ENCODE measurements around the gene UTY.
A peak's percentile ranks its signal among the peaks of the same experiment; 100 is the strongest.

UTY gene

DNA sequence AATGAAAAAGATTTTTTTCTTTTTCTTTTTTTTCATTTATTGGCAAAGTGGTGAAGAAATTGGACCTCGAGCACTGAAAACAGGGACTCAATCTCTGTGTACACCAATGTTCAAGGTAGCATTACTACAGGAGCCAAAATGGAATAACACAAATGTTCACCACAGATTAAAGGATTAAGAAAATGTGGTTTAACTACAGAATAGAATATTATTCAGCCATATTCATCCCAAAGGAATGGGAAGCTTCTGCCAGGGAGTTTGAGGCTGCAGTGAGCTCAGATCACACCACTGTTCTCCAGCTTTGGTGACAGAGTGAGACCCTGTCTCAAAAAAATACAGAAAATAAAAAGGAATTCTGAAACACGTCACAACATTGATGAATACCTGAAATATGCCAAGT is 81.0 kb downstream of the UTY start:
- DNase-seq = peak; percentile 42

DNA sequence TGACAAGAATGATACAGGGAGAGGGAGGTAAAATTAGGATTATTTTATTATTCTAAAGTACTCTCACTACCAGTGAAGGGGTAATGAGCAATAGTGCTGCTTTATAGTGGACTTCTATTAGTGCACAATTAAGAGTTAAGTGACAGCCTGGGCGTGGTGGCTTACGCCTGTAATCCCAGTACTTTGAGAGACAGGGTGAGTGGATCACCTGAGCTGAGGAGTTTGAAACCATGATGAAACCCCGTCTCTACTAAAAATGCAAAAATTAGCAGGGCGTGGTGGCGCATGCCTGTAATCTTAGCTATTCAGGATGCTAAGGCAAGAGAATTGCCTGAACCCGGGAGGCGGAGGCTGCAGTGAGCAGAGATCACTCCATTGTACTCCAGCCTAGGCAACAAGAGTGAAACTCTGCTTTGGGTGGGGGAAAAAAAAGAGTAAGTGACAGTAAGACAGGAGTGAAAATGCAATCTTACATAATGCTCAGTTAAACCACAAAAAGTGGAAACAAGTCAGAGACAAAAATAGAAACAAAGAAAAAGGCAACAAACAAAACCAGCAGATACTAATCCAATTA is 98.6 kb downstream of the UTY start:
- DNase-seq = no peak

DNA sequence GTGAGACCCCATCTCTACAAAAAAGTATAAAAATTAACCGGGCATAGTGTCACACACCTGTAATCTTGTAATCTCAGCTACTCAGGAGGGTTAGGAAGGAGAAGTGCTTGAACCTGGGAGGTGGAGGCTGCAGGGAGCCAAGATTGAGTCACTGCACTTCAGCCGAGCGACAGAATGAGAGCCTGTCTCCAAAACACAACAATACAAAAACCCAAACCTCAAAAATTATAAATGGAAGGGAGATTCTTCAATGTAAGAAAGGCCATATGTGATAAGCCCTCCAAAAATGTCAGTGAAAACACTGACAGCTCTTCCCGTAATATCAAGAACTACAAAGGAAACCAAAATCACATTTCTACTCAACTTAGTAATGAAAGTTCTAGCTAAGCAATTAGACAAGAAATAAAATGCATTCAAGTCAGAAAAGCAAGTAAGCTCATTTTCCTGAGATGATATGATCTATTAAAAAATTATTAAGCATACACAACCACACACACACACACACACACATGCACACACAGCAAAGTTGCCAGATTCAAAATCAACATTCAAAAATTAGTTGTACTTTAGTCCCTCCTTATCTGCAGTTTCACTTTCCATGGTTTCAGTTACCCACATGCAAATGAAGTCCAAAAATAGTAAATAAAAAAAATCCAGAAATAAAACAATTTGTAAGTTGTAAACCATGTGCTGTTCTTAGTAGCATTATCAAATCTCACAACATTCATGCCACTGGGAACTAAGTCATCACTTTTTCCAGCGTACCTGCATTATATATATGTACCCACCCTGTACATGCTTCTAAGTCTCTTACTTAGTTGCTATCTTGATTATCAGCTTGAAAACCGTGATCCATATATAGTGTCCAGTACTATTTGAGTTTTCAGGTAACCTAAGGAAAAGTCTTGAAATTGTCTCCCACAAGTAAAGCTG is 108.7 kb downstream of the UTY start:
- DNase-seq = no peak

DNA sequence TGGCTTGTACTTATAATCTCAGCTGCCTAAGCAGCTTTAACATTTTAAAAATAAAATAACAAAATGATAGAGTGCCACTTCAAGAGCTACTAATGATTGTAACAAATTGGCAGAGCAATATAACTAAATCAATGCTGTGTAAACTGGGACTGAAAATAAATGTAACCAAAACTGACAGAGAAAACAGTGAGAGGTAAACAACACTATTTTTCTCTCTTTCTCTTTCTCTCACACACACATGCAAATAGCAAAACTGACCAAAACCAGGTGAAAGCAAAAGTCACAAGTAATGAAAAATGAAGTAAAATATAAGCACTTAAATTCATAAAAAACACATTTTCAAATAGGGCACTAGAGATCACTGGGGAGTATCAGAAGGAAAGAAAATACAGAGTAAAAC is 109.6 kb downstream of the UTY start:
- DNase-seq = no peak

DNA sequence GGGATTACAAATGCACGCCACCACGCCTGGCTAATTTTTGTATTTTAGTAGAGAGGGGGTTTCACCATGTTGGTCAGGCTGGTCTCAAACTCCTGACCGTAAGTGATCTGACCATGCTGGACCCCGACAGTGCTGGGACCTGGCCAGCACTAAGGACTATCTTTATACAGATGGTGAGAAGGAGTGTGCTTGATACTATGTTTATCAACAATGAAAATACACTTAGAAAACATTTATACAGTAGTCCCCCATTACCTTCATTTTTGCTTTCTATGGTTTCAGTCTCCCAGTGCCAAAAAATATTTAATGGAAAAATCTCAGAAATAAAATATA is 111.4 kb downstream of the UTY start:
- DNase-seq = no peak

DNA sequence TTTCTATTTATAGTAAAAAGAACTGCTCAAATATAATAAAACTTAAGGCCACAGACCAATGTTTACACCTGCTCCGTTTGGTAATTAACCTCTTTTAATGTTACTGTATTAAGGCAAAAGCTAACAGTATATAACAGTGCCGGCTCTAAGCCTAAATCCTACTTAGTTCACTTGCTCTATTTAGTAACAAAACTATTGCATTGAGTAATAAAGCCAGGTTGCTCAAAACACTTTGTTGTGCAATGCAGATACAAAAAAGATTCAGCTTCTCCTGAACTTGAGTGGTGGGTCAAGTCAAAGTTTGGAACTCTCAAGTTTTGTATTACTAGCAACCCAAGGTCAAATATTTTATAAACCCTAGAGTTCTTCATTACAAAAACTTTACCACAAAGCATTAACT is 116.2 kb downstream of the UTY start:
- peak; percentile 24 for DNase-seq

DNA sequence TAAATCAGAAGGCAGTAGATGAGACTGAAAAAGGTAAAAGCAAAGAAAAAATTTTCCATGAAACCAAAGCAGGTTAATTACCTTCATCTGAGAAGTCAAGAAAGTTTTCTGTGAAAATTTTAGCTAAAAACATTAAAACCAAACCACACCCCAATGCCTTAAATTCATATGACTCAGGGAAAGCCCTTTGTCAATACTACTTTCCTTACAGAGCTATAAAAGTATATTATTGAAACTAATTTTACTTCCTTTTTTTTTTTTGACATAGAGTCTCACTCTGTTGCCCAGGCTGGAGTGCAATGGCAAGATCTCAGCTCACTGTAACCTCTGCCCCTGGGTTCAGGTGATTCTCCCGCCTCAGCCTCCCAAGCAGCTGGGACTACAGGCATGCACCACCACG is 117.2 kb downstream of the UTY start:
- no peak for DNase-seq

DNA sequence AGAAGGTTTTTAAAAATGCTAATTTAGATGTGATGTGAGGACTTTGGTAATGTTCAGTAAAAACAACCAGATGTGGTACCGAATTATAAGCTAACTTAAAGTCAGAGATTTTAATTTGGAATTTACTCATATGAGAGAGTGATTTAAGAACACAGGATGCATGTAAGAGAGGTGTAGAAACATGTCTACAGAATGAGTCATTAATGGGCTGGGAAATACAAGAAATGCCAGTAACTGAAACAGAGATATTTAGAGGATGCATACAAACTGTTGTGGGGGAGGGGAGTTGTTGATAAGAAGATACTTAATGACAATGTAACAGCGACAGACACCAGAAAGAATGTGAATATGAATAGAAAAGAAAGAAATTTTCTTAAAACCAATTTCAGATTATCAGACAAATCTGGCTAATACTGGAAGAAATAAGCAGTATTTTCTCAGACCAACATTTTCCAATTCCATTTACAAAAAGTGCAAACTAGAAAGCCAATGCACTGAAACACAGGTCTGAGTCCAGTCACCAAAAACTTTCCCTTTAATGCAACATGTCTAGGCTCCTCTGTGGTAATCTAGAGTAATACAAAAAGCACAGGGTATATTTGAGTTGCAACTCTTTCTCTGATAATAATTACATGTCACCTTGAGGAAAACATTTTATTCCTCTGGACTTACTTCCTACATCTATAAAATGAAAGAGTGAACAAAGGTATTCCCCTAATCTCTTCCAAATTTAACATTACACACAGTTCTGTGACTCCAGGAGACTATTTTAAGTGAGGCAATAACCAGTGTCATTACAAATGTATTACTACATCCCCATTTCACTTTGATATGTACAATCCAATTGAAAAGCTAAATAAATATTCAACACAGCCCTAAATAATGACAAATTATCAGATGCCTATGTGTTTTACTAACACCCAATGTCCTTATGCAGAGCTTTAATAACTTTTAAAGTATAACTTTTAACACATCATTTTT is 117.9 kb downstream of the UTY start:
- DNase-seq = peak; percentile 53

DNA sequence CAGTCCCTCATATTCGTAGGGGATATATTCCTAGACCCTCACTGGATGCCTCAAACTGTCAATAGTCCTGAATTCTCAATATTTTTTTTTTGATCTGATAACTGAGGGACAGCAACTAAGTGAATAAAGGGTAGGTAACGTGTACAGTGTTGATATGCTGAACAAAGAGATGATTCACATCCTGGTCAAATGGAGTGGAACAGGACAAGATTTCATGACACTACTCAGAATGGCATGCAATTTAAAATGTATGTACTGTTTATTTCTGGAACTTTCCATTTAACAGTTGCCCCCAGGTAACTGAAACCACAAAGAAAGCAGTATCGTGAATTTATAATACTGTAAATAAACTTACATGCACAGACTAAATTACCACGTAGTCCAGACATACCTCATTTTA is 128.4 kb downstream of the UTY start:
- peak; percentile 11 for DNase-seq

DNA sequence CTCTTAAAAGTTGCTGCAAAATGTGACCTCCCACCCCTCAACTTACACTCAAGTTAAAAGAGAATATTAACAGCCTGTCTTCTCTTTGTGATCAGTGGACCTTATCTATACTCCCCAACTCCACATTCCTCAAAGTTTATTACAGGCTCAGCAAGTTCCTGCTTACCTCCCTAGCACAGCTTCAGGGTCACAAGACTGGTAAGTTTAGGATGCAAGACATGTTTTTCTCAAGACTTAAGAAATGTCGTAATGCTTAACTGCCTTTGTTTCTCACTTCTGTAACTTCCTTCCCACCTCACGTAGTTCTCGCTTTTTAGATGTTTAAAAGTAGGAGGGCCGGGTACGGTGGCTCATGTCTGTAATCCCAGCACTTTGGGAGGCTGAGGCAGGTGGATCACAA is 132.7 kb downstream of the UTY start:
- no peak for DNase-seq

DNA sequence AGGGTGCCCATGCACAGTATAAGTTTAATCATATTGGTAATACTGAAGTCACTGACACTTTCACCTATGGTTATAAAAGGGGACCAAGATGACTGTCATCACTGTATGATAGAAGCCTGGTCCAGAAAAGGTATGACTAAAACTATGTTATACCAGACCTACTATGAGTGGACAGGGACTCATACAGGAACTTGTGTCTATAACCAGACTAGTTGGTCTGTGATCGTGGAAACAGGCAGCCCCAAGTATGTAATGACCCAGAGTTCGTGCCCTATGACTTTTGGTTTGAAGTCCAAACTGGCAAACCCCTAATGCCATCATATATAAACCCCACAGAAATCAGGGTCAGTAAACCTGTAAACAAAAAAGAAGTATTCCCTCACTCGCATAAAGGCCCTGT is 134.3 kb downstream of the UTY start:
- DNase-seq = no peak

DNA sequence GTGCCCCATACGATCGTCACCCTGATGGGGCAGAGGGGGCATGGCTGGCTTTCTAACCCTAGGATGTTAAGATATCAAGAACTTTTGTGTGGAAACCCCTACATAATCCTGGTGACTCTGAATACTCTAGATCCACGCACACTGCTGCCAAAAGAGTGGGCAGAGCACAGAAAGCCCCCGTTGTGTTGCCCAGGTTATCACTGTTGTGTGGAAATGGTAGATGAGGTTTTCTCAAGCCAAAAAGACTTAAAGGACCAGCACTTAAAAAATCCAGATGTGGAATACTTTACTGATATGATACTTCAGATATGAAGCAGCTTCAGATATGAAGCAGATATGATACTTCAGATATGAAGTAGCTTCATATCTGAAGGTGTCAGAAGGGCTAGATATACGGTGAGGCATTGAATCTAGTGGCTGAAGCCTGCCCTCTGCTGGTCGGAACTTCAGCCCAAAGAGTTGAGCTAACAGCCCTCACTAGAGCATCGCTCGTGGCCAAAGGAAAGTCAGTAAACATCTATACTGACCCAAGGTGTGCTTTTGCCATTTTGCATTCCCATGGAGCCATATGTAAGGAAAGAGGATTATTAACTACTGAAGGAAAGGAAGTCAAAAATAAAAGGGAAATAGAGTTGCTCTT is 136.4 kb downstream of the UTY start:
- DNase-seq = no peak

DNA sequence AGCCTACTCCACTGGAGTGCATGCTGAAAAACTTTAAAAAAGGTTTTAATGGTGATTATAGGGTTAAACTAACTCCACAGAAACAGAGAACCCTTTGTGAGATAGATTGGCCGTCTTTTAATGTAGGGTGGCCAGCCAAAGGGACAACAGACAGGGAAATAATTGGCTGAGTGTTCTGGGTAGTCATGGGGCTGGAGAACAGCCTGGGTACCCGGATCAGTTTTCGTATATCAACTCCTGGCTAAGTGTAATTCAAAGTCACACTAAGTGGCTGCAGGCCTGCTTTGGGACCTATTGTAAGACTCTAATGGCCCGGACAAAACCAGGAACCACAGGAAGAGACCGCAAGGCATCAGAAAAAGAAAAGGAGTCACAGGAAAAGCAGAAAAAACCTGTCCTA is 139.9 kb downstream of the UTY start:
- DNase-seq = no peak

DNA sequence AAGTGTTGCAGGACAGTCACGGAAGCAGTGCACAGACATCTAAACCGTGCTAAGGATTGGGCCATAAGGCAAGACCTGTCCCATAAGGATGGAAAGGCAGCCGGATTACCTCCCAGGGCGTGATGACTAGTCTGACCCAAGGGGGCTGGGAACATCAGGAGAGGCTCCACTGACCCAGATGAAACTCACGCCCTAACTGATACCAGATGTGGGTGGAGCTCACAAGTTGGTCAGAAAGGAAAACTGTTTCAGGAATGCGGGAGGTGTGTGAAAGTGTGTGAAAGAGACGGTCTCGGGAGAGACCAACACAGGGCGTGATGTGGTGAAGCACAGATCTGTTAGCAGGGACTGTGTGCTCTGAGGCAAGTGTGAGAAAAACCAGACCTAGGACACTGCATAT is 140.5 kb downstream of the UTY start:
- no peak for DNase-seq

DNA sequence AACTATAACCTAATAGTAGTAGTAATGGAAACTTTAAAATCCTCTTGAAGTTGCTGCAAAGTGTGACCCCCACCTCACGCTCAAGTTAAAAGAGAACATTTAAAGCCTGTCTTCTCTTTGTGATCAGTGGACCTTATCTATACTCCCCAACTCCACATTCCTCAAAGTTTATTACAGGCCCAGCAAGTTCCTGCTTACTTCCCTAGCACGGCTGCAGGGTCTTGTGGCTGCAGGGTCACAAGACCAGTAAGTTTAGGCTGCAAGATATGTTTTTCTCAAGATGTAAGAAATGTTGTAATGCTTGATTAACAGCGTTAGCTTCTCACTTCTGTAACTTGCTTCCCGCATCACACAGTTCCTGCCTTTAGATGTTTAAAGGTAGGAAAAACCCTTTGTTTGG is 141.1 kb downstream of the UTY start:
- DNase-seq = no peak

DNA sequence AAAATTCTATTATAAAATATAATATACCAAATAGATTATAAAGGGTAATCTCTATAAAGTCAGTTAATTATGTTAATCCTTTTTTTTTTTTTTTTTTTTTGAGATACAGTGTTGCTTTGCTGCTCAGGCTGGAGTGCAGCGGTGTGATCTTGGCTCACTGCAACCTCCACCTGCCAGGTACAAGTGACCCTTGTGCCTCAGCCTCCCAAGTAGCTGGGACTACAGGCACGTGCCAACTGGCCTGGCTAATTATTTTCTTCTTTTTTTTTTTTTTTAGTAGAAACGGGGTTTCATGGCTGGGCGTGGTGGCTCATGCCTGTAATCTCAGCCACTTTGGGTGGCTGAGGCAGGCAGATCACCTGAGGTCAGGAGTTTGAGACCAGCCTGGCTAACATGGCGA is 141.9 kb downstream of the UTY start:
- no peak for DNase-seq

DNA sequence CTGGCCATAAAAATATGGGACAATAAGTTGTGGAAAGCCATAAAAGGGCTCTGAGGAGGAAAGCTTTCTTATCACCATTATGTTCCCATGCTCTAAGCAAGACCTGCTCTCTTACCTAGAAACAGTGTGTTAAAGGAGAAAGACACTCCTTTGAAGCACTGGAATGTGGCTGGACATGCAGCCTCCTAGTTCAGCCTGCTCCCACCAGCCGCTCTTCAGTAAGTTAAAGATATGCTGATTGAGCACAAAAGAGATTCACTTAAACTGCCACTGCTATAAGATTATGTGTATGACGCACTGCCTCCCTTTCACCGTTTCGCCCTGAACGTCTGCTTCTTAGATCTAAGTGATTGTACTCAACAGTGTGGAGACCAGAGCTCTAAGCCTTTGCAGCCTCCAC is 146.0 kb downstream of the UTY start:
- no peak for DNase-seq

DNA sequence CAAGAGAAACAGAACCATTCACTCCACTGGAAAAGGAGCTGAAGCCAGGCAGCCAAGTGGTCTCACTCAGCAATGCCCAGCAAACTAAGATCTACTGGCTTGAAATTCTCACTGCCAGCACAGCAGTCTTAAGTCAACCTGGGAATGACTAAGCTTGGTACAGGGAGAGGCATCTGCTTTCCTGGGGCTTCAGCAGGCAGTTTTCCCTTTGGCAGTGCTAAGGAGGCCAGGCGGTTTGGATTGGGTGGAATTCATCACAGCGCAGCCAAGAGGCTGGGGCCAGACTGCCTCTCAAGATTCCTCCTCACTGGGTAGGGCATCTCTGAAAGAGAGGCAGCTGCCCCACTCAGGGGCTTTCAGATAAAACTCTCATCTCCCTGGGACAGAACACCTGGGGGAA is 149.2 kb downstream of the UTY start:
- DNase-seq = no peak

DNA sequence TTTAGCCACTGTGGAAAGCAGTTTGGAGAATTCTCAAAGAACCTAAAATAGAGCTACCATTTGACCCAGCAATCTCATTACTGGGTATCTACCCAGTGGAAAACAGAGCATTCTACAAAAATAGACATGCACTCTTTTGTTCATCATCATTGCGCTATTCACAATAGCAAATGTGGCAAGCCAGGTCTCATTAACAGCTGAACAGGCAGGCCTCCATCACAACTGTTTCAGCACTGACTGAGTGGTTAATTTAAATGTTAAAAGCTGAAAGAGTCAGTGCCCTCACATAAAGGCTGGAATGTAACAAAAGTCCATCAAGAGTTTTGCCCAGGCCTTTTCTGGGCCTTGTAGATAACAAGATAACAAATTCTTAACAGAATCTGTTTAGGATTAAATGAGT is 166.9 kb downstream of the UTY start:
- no peak for DNase-seq

DNA sequence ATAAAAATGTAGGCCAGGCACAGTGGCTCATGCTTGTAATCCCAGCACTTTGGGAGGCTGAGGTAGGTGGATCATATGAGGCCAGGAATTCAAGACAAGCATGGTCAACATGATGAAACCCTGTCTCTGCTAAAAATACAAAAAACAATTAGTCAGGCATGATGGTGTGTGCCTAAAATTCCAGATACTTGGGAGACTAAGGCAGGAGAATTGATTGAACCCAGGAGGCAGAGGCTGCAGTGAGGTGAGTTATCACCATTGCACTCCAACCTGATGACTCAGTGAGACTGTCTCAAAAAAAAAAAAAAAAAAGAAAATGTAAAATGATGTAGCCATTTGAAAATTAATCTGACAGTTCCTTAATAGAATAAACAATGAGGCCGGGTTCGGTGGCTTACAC is 171.9 kb downstream of the UTY start:
- peak; percentile 17 for DNase-seq

DNA sequence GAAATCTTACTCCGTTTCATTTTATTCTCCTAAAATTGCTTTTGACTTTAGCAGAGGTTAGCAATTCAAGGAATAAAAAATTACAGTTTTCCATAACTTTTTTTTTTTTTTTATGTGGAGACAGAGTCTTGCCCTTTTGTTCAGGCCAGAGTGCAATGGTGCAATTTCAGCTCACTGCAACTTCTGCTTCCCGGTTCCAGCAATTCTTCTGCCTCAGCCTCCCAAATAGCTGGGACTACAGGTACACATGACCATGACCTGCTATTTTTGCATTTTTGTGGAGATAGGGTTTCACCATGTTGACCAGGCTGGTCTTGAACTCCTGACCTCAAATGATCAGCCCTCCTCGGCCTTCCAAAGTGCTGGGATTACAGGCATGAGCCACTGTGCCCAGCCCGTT is 179.0 kb downstream of the UTY start:
- no peak for DNase-seq

DNA sequence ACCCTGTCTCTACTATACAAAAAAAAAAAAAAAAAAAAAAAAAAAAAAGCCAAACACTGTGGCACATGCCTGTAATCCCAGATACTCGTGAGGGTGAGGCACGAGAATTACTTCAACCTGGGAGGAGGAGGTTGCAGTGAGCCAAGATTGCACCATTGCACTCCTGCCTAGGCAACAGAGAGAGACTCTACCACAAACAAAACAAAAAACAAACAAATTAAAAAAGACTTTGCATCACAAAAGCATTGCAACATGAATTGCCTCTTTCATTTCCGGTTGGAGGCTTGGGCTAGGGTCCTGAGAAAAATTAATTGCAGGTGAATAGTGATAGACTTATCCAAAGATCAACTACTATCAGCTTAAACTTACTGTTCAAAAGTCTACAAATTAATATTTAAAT is 180.4 kb downstream of the UTY start:
- DNase-seq = no peak
